Right lobe of liver (tissue), 6 donors: ENCODE measurements around the gene CDC42EP5. TPM values are rescaled to one million over a fixed set of nuclear protein-coding genes. Genes with fewer than 3 reads are reported as not detected.

Experiments used
- ATAC-seq, 4 donors: fragments of 200-7000 bp; cut with Tn5 transposase; one replicate each; pipeline ENCODE4 v1.9.1; 2020; ENCODE audit warnings: mild to moderate bottlenecking in 4 of 4, moderate library complexity in 4 of 4
- DNase-seq, 3 donors: peaks; one replicate each; pipeline ENCODE4 v3.0.0-alpha.2; 2020
- H3K27ac ChIP-seq, 3 donors: fragments of 200-600 bp; one replicate each; pipeline ENCODE4 v1.8.0; 2022
- H3K27me3 ChIP-seq, 2 donors: fragments of 200-600 bp; one replicate each; pipeline ENCODE4 v1.8.0; 2022
- H3K36me3 ChIP-seq, 4 donors: fragments of 200-600 bp; sonication (generic) in 1 of 4; one replicate each; pipeline versions ENCODE4 v1.5.1 to v1.8.0; 2017 to 2022; ENCODE audit warnings: control low read depth in 1 of 4
- H3K4me1 ChIP-seq, 4 donors: fragments of 200-600 bp; sonication (generic) in 1 of 4; one replicate each; pipeline versions ENCODE4 v1.5.1 to v1.8.0; 2017 to 2022; ENCODE audit warnings: control low read depth in 1 of 4
- H3K4me3 ChIP-seq, 3 donors: fragments of 200-600 bp; one replicate each; pipeline ENCODE4 v1.8.0; 2022
- H3K9me3 ChIP-seq, 4 donors: fragments of 200-600 bp; sonication (generic) in 1 of 4; one replicate each; pipeline versions ENCODE4 v1.5.1 to v1.8.0; 2017 to 2022; ENCODE audit warnings: control low read depth in 1 of 4
- POLR2A ChIP-seq: fragments of 450-650 bp; IDR thresholded peaks from one replicate; pipeline ENCODE4 v1.6.1; 2017; ENCODE audit warnings: antibody characterized with exemption, mild to moderate bottlenecking
- WGBS: methylation state at CpG from one replicate; pipeline ENCODE4 v1.1.6; 2018; ENCODE audit warnings: low coverage, low lambda C conversion rate; ENCODE audit not compliant: insufficient coverage; ENCODE audit errors: missing lambda C conversion rate; 5-methylcytosine and 5-hydroxymethylcytosine counted together
- intact Hi-C, 2 donors: fragments of 100-400 bp; cut with DNase I; formaldehyde crosslinking; loops; one replicate each; pipeline versions ENCODE4 v1.11.2 to v1.14.1; 2022
- small RNA-seq, 2 experiments: library from RNA; depleted of rRNA; stranded (forward); fragments of <200 nt; gene quantifications; one replicate each; pipeline ENCODE3, GENCODE V24; 2016
- total RNA-seq, 6 experiments: library from RNA; depleted of rRNA in 2 of 6; stranded (reverse); fragments of >200 nt in 2 of 6; fragmentation: NEBNext Ultra II Directional in 3 of 6; extraction: Animal tissue kit (Norgen Biotek cat#: 25700) in 3 of 6; gene quantifications; one replicate each; pipeline versions ENCODE4 v1.1.0 to v1.2.4, GENCODE V29; 2016 to 2023
- TF ChIP-seq, protein P1 (sequence below), 4 donors: fragments of 200-600 bp in 3 of 4; fragments of 450-650 bp in 1 of 4; IDR thresholded peaks; one replicate each; pipeline versions ENCODE4 v1.5.1 to v1.8.0; 2016 to 2022; ENCODE audit warnings: antibody characterized with exemption in 4 of 4, mild to moderate bottlenecking in 2 of 4
- donor health status: DM: no; HTN: yes; CAD: no.
- donor health status: DM: no; HTN: no; CAD: no.
- donor health status: DM: no; HTN: no; CAD: no.
- donor health status: DM: no; HTN: yes; CAD: no.
- donor health status: DM: no; HTN: yes; CAD: no.

The CDC42EP5 gene
- total RNA-seq, 6 experiments from 2014 or later, result 1.3 to 3.7 (median 2.0) TPM

DNA sequence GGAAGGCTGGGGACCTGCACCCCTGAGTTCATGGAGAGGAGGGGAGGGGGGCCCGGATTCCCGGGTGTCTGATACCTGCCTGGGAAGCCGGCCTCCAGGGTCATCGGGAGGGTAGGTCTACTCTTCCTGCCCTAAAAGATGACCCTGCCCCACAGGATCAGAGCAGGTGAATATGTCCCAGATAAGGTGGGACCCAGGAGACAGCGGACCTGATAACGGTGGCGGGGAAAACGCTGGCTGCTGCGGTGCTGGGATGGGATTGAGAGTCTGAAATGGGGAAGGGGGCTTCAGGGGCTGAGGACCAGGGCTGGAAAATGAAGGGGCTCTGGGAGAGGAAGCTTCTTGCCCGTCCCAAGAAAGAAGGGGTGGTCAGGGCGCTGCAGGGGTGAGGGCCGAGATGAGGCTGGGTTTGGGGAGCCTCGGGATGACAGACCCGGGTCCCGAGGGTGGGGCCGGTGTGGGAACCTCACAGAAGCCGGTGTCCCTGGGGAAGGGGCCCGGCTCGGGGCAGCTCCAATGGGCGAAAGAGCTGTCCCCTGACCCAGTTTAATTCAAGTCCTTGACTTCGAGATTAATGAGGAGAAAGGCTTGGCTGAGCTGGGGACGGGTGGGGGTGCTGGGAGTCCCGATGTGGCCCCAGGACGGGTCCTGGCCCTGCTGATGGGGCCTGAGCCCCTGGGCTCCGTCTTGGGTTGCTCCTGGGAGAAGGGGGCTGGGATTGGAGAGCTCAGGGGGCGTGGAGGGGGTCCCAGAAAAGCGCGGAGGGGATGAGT is 57.0 kb downstream of the CDC42EP5 start:
- TF ChIP-seq, protein P1, sequence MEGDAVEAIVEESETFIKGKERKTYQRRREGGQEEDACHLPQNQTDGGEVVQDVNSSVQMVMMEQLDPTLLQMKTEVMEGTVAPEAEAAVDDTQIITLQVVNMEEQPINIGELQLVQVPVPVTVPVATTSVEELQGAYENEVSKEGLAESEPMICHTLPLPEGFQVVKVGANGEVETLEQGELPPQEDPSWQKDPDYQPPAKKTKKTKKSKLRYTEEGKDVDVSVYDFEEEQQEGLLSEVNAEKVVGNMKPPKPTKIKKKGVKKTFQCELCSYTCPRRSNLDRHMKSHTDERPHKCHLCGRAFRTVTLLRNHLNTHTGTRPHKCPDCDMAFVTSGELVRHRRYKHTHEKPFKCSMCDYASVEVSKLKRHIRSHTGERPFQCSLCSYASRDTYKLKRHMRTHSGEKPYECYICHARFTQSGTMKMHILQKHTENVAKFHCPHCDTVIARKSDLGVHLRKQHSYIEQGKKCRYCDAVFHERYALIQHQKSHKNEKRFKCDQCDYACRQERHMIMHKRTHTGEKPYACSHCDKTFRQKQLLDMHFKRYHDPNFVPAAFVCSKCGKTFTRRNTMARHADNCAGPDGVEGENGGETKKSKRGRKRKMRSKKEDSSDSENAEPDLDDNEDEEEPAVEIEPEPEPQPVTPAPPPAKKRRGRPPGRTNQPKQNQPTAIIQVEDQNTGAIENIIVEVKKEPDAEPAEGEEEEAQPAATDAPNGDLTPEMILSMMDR (IDR thresholded peaks at IDR 0.05), result no peak
- no peak for TF ChIP-seq POLR2A
- Histone ChIP-seq H3K36me3 (no peaks in the 10 kb centered on the region), H3K4me1 (no peaks in the 10 kb centered on the region), H3K27me3 (no peaks in the 10 kb centered on the region), H3K9me3 (no peaks in the 10 kb centered on the region), H3K27ac (no peak overlapping the region), H3K4me3 (no peak overlapping the region)
- intact Hi-C loops, result no loop called here
- no peak for ATAC-seq
- WGBS, result under 1% methylated on average over 18 of the region's 28 CpGs
- DNase-seq, result no peak

DNA sequence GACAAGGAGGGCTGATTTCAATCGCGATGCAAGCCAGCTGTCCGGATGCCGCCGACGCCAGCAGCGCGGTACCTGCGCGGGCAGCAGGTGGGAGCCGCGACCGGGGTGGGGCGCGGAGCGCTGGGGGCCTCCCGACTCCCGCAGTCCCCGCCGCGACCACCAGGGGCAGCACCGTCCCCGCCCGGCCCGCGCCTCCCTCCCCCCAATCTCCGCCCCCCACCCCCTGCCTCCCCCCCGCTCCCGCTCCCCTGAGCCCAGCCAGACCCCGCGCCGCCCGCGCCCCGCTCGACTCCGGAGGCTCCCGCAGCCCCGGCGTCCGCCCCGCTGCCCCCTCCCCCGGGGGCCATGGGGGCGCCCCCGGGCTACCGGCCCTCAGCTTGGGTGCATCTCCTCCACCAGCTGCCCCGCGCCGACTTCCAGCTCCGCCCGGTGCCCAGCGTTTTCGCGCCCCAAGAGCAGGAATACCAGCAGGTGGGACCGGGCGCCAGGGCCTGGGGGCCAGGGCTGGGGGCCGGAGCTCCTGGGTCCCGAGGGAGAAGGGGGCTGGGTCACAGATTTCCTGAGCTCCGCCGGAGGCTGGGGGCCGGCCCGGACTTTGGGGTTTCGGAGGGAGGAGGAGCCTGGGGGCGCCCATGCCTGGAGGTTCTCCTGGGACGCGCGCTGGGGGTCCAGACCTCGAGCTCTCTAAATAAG is 57.7 kb downstream of the CDC42EP5 start, which contains the start of gene TTYH1:
Gene TTYH1 (plus strand): TSS at position 257 of the 693 bp plus-strand sequence. CDS start 89 bp downstream, at position 346.
- no peaks in the 10 kb centered on the region for H3K27me3 ChIP-seq
- ATAC-seq (no peak), DNase-seq (no peak)
- H3K4me3 ChIP-seq, result no peak within 1 kb of the TSS
- no peaks in the 10 kb centered on the region for H3K4me1 ChIP-seq
- TF ChIP-seq, protein P1 (IDR thresholded peaks at IDR 0.05), result peak in 3 of 4 donors; percentile 8 to 23 (median 11)
- no peak for TF ChIP-seq POLR2A
- no peak within 1 kb of the TSS for H3K27ac ChIP-seq
- no peaks in the 10 kb centered on the region for H3K9me3 ChIP-seq
- intact Hi-C loops, result no loop called here
- WGBS, result 0% methylated on average over 1 of the region's 68 CpGs
- no peaks in the 10 kb centered on the region for H3K36me3 ChIP-seq

Small RNA genes within 50 kb of the gene (small RNA-seq; reads per million reads assigned to genes)
- gene AC245884.3, result 0 reads per million in 2 experiments

Other genes starting within 250 kb of the CDC42EP5 start
- gene LILRA6, start 230.5 kb downstream of the CDC42EP5 start, total RNA-seq, result 1 to 10 TPM in 3 of 6 experiments, under 1 TPM in 3; 0.61 to 4.9 (median 0.98) TPM
- 10 to 100 TPM in 2 of 6 experiments, 1 to 10 TPM in 4; 2.7 to 19.7 (median 8.4) TPM for gene LILRB5, start 216.0 kb downstream of the CDC42EP5 start, total RNA-seq
- gene LILRB2, start 192.2 kb downstream of the CDC42EP5 start, total RNA-seq, result 1 to 10 TPM; 1.6 to 9.8 (median 3.0) TPM
- gene LILRA5, start 160.1 kb downstream of the CDC42EP5 start, total RNA-seq, result 1 to 10 TPM in 5 of 6 experiments, under 1 TPM in 1; 0.98 to 4.3 (median 1.9) TPM
- 1 to 10 TPM in 1 of 6 experiments, under 1 TPM in 2, not detected in 3; 0.12 to 1.2 (median 0.78) TPM for gene LILRA4, start 134.1 kb downstream of the CDC42EP5 start, total RNA-seq
- 10 to 100 TPM in 2 of 6 experiments, 1 to 10 TPM in 4; 2.9 to 15.3 (median 4.9) TPM for gene LAIR1, start 108.4 kb downstream of the CDC42EP5 start, total RNA-seq
- under 1 TPM in 5 of 6 experiments, not detected in 1; 0.30 to 0.93 (median 0.35) TPM for gene TTYH1, start 57.8 kb downstream of the CDC42EP5 start, total RNA-seq
- 10 to 100 TPM; 29.8 to 66.3 (median 41.1) TPM for gene LENG8, start 24.1 kb downstream of the CDC42EP5 start, total RNA-seq
- gene LENG9, start 9.5 kb downstream of the CDC42EP5 start, total RNA-seq, result 1 to 10 TPM; 1.5 to 5.7 (median 3.3) TPM
- gene LAIR2, start 29.5 kb upstream of the CDC42EP5 start, total RNA-seq, result under 1 TPM in 1 of 6 experiments, not detected in 5; 0.38 TPM
- gene LILRA2, start 100.5 kb upstream of the CDC42EP5 start, total RNA-seq, result 1 to 10 TPM; 1.4 to 8.3 (median 2.4) TPM
- gene LILRA1, start 120.3 kb upstream of the CDC42EP5 start, total RNA-seq, result 1 to 10 TPM in 3 of 6 experiments, under 1 TPM in 3; 0.62 to 2.7 (median 1.0) TPM
- gene LILRB1, start 157.2 kb upstream of the CDC42EP5 start, total RNA-seq, result 10 to 100 TPM in 1 of 6 experiments, 1 to 10 TPM in 5; 1.7 to 21.9 (median 4.1) TPM
- gene LILRB4, start 189.7 kb upstream of the CDC42EP5 start, total RNA-seq, result 1 to 10 TPM; 1.9 to 9.5 (median 2.5) TPM